NCI-H1694 treated with DMSO at 0.1 percent for 48 hours (cell line): Measurements from ENCODE around the gene TPPP2.
A peak's percentile ranks its signal among the peaks of the same experiment; 100 is the strongest.
"Not testable (repeated sequence)": the region's sequence is repeated elsewhere in the genome, so short reads cannot be mapped to it uniquely, and the experiment has no call there.

Source experiments
- DNase-seq: peaks from one replicate; lab custom pipeline; 2025; lab: John Stamatoyannopoulos, UW

The TPPP2 gene

GRCh38 chr14:21038441-21039422, 8.7 kb downstream of the TPPP2 start:
- peak; percentile 72 for DNase-seq

GRCh38 chr14:21039585-21040369, 9.8 kb downstream of the TPPP2 start:
- peak; percentile 79 for DNase-seq

DNA sequence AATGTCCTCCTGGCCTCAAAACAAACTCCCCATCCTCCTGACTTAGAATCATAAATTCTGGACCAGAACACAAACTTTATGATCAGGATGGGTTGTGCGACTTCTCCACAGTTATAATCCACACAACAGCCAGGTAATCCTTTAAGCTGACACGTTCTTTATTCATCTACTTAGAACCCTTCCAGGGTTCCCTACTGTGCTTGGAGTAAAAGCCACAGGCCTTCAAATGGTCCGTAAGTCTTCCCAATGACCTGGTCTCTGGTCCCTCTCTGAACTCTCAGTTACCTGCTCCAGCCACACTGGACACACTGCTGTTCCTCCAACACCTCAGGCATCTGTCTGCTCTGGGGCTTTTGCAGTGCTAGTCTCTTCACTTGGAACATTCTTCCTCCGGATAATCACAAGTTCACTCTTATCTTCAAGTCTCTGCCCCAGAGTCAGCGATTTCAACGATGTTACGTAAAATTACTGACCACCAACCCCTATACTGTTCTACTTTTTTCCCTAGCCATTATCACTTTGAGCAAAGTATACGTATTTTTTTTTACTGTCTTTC, 10.4 kb downstream of the TPPP2 start:
- DNase-seq: no peak

DNA sequence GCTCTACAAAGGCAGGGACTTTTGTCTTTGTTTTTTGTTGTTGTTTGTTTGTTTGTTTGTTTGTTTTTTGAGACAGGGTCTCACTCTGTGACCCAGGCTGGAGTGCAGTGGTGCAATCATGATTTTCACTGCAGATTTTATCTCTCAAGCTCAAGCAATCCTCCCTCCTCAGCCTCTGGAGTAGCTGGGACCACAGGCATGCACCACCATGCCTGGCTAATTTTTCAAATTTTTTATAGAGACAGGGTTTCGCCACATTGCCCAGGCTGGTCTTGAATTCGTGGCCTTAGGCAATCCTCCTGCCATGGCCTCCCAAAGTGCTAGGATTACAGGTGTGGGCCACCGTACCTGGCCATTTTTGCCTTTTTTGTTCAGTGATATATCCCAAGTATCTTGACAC, 10.9 kb downstream of the TPPP2 start:
- not testable (repeated sequence) for DNase-seq

DNA sequence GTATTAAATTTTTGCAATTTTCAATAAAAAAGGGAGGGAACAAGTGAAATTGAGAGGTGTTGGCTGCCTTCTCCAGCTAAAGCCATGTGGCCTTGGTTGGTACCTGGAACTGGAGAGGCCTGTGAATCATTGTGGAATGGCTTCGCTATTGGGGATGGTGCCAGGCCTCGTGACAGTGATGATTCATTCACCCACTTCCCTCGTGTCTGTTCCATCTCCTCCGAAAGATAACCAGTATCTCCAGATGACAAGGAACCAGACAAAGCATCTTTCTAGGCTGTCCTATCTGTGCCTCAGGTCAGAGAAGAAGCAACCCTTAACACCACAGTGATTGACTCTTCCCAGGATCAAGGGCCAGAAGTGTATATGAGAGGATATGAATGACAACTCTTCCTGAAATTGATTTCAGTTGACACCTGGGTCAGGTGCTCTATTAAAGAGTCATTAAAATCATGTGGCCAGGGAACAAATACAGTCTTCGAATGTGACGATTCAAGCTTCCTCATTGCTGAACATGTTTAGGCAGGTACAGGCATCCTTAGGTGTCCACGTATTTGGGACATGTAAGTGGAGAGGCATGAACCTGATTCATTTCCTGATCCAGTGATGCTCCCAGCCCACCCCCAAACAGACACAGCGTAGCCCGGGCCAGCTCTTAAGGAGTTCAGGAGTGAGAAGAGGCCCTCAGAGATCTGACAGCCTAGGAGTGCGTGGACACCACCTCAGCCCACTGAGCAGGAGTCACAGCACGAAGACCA, 11.8 kb downstream of the TPPP2 start, which contains the start of gene RNASE7:
Gene RNASE7 (plus strand): TSS at position 687 of the 758 bp plus-strand sequence. CDS start 631 bp downstream, outside the sequence.
- no peak for DNase-seq

DNA sequence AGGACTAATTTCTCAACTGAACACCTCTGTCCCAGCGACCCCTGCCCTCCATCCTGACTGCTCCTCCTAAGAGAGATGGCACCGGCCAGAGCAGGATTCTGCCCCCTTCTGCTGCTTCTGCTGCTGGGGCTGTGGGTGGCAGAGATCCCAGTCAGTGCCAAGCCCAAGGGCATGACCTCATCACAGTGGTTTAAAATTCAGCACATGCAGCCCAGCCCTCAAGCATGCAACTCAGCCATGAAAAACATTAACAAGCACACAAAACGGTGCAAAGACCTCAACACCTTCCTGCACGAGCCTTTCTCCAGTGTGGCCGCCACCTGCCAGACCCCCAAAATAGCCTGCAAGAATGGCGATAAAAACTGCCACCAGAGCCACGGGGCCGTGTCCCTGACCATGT, 12.9 kb downstream of the TPPP2 start:
- no peak for DNase-seq

DNA sequence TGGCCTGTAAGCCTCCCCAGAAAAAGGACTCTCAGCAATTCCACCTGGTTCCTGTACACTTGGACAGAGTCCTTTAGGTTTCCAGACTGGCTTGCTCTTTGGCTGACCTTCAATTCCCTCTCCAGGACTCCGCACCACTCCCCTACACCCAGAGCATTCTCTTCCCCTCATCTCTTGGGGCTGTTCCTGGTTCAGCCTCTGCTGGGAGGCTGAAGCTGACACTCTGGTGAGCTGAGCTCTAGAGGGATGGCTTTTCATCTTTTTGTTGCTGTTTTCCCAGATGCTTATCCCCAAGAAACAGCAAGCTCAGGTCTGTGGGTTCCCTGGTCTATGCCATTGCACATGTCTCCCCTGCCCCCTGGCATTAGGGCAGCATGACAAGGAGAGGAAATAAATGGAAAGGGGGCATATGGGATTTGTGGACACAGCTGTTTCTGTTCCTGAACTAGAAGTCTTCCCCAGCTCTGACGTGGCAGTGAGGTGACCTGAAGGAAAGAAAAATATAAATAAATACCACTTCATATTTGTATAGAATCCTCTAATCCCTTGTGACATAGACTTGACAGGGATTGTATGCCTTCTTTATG, 13.5 kb downstream of the TPPP2 start:
- DNase-seq: peak; percentile 27

GRCh38 chr14:21043974-21044618, 14.1 kb downstream of the TPPP2 start:
- DNase-seq: no peak

- DNase-seq: no peak
Observed at GRCh38 chr14:21047378-21047781, 17.4 kb downstream of the TPPP2 start.

DNA sequence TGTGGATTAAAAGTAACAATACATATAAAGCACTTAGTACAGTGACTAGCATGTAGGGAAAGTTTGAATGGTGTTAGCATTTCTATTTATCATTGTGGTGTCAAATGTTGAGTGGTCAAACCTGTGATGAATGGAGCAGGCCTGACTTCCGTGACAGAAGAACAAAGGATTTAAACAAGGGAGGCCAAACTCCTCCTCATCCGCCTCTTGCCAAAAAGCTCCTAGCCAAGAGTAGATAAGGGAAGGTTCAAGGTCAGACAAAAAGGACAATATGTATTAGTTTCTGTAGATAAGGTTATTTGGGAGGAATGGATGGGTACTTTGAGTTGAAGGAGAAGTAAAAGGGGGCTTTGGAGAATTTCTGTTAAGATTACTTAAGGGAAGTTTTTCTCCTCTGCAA, 18.6 kb downstream of the TPPP2 start:
- no peak for DNase-seq

- DNase-seq: no peak
Observed at GRCh38 chr14:21049271-21049673, 19.3 kb downstream of the TPPP2 start.

GRCh38 chr14:21050597-21050996, 20.6 kb downstream of the TPPP2 start:
- no peak for DNase-seq

- DNase-seq: no peak
Observed at GRCh38 chr14:21053184-21054122, 23.4 kb downstream of the TPPP2 start.

GRCh38 chr14:21054123-21054767, 24.2 kb downstream of the TPPP2 start:
- DNase-seq: no peak

DNA sequence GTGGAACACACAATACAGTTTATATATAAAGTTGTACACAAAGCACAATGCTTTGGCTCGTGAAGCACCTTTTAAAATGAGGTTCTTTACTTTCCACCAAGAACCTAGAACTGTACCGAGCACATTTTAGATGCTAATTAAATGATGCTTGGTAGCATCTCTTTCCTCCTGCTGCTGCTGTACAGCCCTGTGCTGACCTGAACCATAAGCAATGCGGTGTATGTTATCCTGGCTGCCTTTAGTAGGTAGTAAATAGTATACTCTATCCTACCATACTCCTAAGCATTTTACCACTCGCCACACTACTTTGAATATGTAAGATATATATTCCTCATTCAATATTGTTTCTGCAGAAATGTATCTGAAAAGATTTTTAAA, 24.7 kb downstream of the TPPP2 start:
- no peak for DNase-seq

DNA sequence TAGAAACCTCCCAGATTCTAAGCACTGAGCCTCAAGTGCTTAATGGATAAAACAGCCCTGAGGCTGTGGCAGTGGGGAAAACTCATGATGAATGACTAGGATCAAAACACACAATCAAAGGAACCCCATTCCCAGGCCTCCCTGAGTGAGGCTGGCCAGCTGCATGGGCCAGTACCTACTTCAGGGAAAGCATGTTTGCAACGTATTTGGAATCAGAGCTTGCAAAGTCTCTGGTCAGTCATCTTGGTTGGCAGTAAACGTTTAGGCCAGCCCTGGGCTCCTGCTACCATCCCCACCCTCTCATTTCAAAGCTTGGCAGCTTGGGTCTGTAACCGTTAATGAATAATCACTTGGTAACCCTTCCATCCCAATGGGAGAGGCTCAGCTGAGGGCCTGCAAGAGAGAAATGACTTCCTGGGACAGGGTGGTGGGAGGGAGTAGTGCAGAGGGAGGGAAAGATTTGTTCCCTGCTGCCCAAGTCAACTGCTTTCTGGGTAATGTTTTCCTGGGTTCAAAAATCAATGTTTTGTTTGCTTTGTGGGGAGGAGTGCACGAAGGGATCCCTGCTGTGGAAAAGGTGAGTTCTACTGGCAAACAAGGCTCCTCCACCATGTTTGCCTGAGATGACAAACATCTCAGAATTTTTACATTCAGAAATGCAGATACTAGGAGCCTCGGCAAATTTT, 25.6 kb downstream of the TPPP2 start:
- no peak for DNase-seq

DNA sequence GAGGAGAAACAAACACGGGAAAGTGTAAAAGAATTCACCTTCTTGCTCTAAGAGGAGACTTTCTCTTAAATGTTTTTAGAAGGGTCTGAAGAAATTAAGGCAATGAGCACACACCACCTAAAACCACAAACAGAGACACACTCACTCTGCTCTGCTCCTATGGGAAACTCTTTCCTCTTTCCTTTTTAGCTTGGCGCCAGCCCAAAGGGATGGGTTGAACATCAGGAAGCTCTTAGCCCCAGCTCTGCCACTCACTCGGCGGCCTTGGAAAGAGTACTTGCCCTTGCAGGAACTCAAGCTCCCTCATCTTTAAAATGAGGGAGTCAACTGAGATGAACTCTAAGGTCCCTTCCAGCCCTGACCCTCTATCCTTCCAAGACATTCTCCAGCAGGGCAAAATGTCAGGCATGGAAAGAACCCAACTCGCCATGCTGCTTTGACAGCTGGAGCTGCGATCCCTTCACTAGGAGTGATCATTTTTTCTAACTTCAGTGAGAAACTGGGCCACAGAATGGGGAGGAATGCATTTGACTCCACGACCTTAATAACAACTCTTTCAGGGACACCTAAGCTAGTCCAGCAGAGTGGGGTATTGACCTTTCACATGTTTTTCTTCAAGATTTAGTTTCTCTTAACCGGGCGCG, 26.6 kb downstream of the TPPP2 start:
- DNase-seq: no peak
